WTC11 (cell line): ENCODE measurements around the gene CDKL5. TPM values are rescaled to one million over a fixed set of nuclear protein-coding genes. Genes with fewer than 3 reads are reported as not detected.

Source experiments
- ATAC-seq: fragments of 200-7000 bp; cut with Tn5 transposase; 2 replicates; pipeline ENCODE4 v1.10.0; 2021; ENCODE audit warnings: mild to moderate bottlenecking, moderate library complexity
- CTCF ChIA-PET: fragments of 300-600 bp; sonication (Branson Sonifier 250); formaldehyde crosslinking; loops from one replicate; lab custom pipeline; 2021; ENCODE audit warnings: antibody characterized with exemption; lab: Charles Lee
- POLR2A ChIA-PET: fragments of 350-600 bp; sonication (Branson Sonifier 250); formaldehyde crosslinking; loops from one replicate; lab custom pipeline; 2021; ENCODE audit warnings: antibody characterized with exemption; lab: Charles Lee
- DNase-seq: peaks from one replicate; pipeline ENCODE4 v3.0.0; 2021; ENCODE audit warnings: low spot score
- H3K27ac Mint-ChIP-seq: 2 replicates; pipeline ENCODE4 v1.8.0; 2021; ENCODE audit warnings: mixed read lengths
- H3K27me3 Mint-ChIP-seq: 2 replicates; pipeline ENCODE4 v1.8.0; 2021; ENCODE audit warnings: low read depth, mild to moderate bottlenecking, moderate library complexity, mixed read lengths
- H3K36me3 Mint-ChIP-seq: 2 replicates; pipeline ENCODE4 v1.8.0; 2021; ENCODE audit warnings: mixed read lengths
- H3K4me1 Mint-ChIP-seq: 2 replicates; pipeline ENCODE4 v1.8.0; 2022; ENCODE audit warnings: mixed read lengths
- H3K4me3 Mint-ChIP-seq: 2 replicates; pipeline ENCODE4 v1.8.0; 2021; ENCODE audit warnings: mild to moderate bottlenecking, moderate library complexity, mixed read lengths
- H3K9me3 Mint-ChIP-seq: 2 replicates; pipeline ENCODE4 v1.8.0; 2021; ENCODE audit warnings: mixed read lengths
- CREM ChIP-seq: sonication (generic); formaldehyde crosslinking; IDR thresholded peaks from 2 replicates; pipeline ENCODE4 v1.8.1; 2022; ENCODE audit warnings: mild to moderate bottlenecking, missing genetic modification reagents, moderate library complexity
- FOXK1 ChIP-seq: sonication (generic); formaldehyde crosslinking; IDR thresholded peaks from 2 replicates; pipeline ENCODE4 v1.8.0; 2022; ENCODE audit warnings: mild to moderate bottlenecking, moderate library complexity, missing genetic modification reagents
- GABPB1 ChIP-seq: sonication (generic); formaldehyde crosslinking; IDR thresholded peaks from 2 replicates; pipeline ENCODE4 v1.8.1; 2023; ENCODE audit warnings: mild to moderate bottlenecking, missing genetic modification reagents
- HMGA2 ChIP-seq: fragments of 250-450 bp; sonication (Bioruptor Pico); IDR thresholded peaks from 2 replicates; pipeline ENCODE4 v1.4.0; 2021; ENCODE audit warnings: mild to moderate bottlenecking, moderate library complexity
- JAZF1 ChIP-seq: fragments of 250-450 bp; sonication (Bioruptor Pico); IDR thresholded peaks from 2 replicates; pipeline ENCODE4 v1.9.0; 2021; ENCODE audit warnings: moderate library complexity, mild to moderate bottlenecking, inconsistent platforms
- NR1H2 ChIP-seq: sonication (generic); formaldehyde crosslinking; IDR thresholded peaks from 2 replicates; pipeline ENCODE4 v1.9.0; 2021; ENCODE audit warnings: mild to moderate bottlenecking, moderate library complexity, missing genetic modification reagents
- NR2C2 ChIP-seq: sonication (generic); formaldehyde crosslinking; IDR thresholded peaks from 2 replicates; pipeline ENCODE4 v1.8.0; 2022; ENCODE audit warnings: mild to moderate bottlenecking, missing genetic modification reagents
- SMAD4 ChIP-seq: sonication (generic); formaldehyde crosslinking; IDR thresholded peaks from 2 replicates; pipeline ENCODE4 v1.8.0; 2022; ENCODE audit warnings: mild to moderate bottlenecking, missing genetic modification reagents
- TCF7 ChIP-seq: sonication (generic); formaldehyde crosslinking; IDR thresholded peaks from 2 replicates; pipeline ENCODE4 v1.8.0; 2022; ENCODE audit warnings: mild to moderate bottlenecking, low read depth, missing genetic modification reagents, moderate library complexity
- ZBTB21 ChIP-seq: sonication (generic); formaldehyde crosslinking; IDR thresholded peaks from 2 replicates; pipeline ENCODE4 v1.8.1; 2023; ENCODE audit warnings: mild to moderate bottlenecking, missing genetic modification reagents, borderline replicate concordance
- ZNF219 ChIP-seq: sonication (generic); formaldehyde crosslinking; IDR thresholded peaks from 2 replicates; pipeline ENCODE4 v1.8.0; 2023; ENCODE audit warnings: missing genetic modification reagents, mild to moderate bottlenecking, borderline replicate concordance
- ZNF232 ChIP-seq: sonication (generic); formaldehyde crosslinking; IDR thresholded peaks from 2 replicates; pipeline ENCODE4 v1.8.0; 2022; ENCODE audit warnings: mild to moderate bottlenecking, missing genetic modification reagents
- ZNF317 ChIP-seq: sonication (generic); formaldehyde crosslinking; IDR thresholded peaks from 2 replicates; pipeline ENCODE4 v1.8.1; 2023; ENCODE audit warnings: low read depth, mild to moderate bottlenecking, moderate library complexity, missing genetic modification reagents, borderline replicate concordance
- total RNA-seq: library from RNA; stranded (reverse); gene quantifications from 3 replicates; pipeline ENCODE4 v1.2.3, GENCODE V29; 2021
- TF ChIP-seq, protein P1 (sequence below): sonication (generic); formaldehyde crosslinking; IDR thresholded peaks from 2 replicates; pipeline ENCODE4 v1.8.1; 2023; ENCODE audit warnings: mild to moderate bottlenecking, missing genetic modification reagents
- TF ChIP-seq, protein P2 (sequence below): sonication (generic); formaldehyde crosslinking; IDR thresholded peaks from 2 replicates; pipeline ENCODE4 v1.8.1; 2023; ENCODE audit warnings: mild to moderate bottlenecking, moderate library complexity, missing genetic modification reagents
- TF ChIP-seq, protein P3 (sequence below): fragments of 250-450 bp; sonication (Bioruptor Pico); IDR thresholded peaks from 2 replicates; pipeline ENCODE4 v1.8.0; 2021; ENCODE audit warnings: mild to moderate bottlenecking
- TF ChIP-seq, protein P4 (sequence below): sonication (generic); formaldehyde crosslinking; IDR thresholded peaks from 2 replicates; pipeline ENCODE4 v1.8.0; 2022; ENCODE audit warnings: mild to moderate bottlenecking, missing genetic modification reagents
- TF ChIP-seq, protein P5 (sequence below): sonication (generic); formaldehyde crosslinking; IDR thresholded peaks from 2 replicates; pipeline ENCODE4 v1.8.0; 2023; ENCODE audit warnings: missing genetic modification reagents, mild to moderate bottlenecking, borderline replicate concordance
- TF ChIP-seq, protein P6 (sequence below): sonication (generic); formaldehyde crosslinking; IDR thresholded peaks from 2 replicates; pipeline ENCODE4 v1.8.0; 2022; ENCODE audit warnings: mild to moderate bottlenecking, missing genetic modification reagents
- TF ChIP-seq, protein P7 (sequence below): sonication (generic); formaldehyde crosslinking; IDR thresholded peaks from 2 replicates; pipeline ENCODE4 v1.8.1; 2023; ENCODE audit warnings: mild to moderate bottlenecking, missing genetic modification reagents
- TF ChIP-seq, protein P8 (sequence below): sonication (generic); formaldehyde crosslinking; IDR thresholded peaks from 2 replicates; pipeline ENCODE4 v1.8.1; 2022; ENCODE audit warnings: mild to moderate bottlenecking, missing genetic modification reagents, moderate library complexity, borderline replicate concordance

The CDKL5 gene
- total RNA-seq, 1 experiment from 2014 or later, result 13.6 TPM

DNA sequence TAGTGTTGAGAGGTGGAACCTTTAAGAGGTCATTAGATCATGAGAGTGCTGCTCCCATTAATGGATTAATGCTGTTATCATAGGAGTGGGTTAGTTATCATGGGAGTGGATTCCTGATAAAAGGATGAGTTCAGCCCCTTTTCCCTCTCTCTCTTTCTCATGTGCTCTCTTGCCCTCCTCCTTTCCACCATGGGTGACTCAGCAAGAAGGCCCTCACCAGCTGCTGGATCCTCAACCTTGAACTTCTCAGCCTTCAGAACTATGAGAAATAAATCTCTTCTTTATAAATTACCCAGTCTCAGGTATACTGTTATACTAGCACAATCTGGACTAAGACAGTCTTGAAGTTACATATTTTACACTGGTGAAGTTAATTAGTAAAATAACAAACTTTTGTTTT, 10.0 kb upstream of the CDKL5 start (continued):
- no peak for TF ChIP-seq JAZF1 (CRISPR knock-in tag)
- TF ChIP-seq NR1H2 (CRISPR knock-in tag), result no peak
- no peak for TF ChIP-seq ZNF317 (CRISPR knock-in tag)
- TF ChIP-seq, protein P1, sequence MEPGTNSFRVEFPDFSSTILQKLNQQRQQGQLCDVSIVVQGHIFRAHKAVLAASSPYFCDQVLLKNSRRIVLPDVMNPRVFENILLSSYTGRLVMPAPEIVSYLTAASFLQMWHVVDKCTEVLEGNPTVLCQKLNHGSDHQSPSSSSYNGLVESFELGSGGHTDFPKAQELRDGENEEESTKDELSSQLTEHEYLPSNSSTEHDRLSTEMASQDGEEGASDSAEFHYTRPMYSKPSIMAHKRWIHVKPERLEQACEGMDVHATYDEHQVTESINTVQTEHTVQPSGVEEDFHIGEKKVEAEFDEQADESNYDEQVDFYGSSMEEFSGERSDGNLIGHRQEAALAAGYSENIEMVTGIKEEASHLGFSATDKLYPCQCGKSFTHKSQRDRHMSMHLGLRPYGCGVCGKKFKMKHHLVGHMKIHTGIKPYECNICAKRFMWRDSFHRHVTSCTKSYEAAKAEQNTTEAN, result no peak
- TF ChIP-seq TCF7, result no peak
- TF ChIP-seq, protein P2, sequence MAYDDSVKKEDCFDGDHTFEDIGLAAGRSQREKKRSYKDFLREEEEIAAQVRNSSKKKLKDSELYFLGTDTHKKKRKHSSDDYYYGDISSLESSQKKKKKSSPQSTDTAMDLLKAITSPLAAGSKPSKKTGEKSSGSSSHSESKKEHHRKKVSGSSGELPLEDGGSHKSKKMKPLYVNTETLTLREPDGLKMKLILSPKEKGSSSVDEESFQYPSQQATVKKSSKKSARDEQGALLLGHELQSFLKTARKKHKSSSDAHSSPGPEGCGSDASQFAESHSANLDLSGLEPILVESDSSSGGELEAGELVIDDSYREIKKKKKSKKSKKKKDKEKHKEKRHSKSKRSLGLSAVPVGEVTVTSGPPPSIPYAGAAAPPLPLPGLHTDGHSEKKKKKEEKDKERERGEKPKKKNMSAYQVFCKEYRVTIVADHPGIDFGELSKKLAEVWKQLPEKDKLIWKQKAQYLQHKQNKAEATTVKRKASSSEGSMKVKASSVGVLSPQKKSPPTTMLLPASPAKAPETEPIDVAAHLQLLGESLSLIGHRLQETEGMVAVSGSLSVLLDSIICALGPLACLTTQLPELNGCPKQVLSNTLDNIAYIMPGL, result no peak
- no peak for TF ChIP-seq ZNF219
- TF ChIP-seq, protein P3, sequence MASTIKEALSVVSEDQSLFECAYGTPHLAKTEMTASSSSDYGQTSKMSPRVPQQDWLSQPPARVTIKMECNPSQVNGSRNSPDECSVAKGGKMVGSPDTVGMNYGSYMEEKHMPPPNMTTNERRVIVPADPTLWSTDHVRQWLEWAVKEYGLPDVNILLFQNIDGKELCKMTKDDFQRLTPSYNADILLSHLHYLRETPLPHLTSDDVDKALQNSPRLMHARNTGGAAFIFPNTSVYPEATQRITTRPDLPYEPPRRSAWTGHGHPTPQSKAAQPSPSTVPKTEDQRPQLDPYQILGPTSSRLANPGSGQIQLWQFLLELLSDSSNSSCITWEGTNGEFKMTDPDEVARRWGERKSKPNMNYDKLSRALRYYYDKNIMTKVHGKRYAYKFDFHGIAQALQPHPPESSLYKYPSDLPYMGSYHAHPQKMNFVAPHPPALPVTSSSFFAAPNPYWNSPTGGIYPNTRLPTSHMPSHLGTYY (CRISPR knock-in tag), result no peak
- TF ChIP-seq ZBTB21 (CRISPR knock-in tag), result no peak
- TF ChIP-seq GABPB1 (CRISPR knock-in tag), result no peak
- no peak for TF ChIP-seq ZNF232
- TF ChIP-seq FOXK1 (CRISPR knock-in tag), result no peak
- TF ChIP-seq, protein P4, sequence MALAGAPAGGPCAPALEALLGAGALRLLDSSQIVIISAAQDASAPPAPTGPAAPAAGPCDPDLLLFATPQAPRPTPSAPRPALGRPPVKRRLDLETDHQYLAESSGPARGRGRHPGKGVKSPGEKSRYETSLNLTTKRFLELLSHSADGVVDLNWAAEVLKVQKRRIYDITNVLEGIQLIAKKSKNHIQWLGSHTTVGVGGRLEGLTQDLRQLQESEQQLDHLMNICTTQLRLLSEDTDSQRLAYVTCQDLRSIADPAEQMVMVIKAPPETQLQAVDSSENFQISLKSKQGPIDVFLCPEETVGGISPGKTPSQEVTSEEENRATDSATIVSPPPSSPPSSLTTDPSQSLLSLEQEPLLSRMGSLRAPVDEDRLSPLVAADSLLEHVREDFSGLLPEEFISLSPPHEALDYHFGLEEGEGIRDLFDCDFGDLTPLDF, result no peak
- TF ChIP-seq NR2C2 (CRISPR knock-in tag), result no peak
- TF ChIP-seq, all 79 proteins: peak for 0

DNA sequence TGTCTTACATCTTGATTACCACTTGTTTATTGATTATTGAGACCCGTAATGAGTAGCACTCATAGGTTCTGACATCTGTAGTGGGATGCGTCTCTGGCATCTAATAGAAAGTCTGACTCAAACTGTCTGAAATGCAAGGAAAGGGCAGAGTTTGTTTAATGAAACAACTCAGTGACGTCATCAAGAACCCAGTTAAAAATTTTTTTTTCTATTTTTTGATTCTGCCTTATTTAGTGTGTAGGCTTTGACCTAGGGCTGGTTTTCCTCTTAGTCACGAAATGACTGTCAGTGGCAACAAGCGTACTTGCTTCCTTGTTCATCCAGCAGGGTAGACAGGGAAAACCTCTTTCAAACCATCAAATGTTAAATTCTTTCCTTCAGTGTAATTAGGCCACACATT, 3.1 kb upstream of the CDKL5 start:
- ATAC-seq (no peak), DNase-seq (no peak)
- CTCF ChIA-PET, result interaction anchor here (0.6 kb wide), 1 partner anchor 32 kb away, joined by 3 read pairs; no protein-coding TSS in a partner anchor
- peaks cover 12% of the 10 kb centered on the region for H3K4me1 Mint-ChIP-seq
- H3K9me3 Mint-ChIP-seq, result no peaks in the 10 kb centered on the region
- no peaks in the 10 kb centered on the region for H3K36me3 Mint-ChIP-seq
- POLR2A ChIA-PET, result no interaction called here
- no peak overlapping the region for H3K4me3 Mint-ChIP-seq
- no peaks in the 10 kb centered on the region; the same call in 1 of the 2 replicates for H3K27me3 Mint-ChIP-seq
- H3K27ac Mint-ChIP-seq, result no peak overlapping the region
- TF ChIP-seq, protein P5, sequence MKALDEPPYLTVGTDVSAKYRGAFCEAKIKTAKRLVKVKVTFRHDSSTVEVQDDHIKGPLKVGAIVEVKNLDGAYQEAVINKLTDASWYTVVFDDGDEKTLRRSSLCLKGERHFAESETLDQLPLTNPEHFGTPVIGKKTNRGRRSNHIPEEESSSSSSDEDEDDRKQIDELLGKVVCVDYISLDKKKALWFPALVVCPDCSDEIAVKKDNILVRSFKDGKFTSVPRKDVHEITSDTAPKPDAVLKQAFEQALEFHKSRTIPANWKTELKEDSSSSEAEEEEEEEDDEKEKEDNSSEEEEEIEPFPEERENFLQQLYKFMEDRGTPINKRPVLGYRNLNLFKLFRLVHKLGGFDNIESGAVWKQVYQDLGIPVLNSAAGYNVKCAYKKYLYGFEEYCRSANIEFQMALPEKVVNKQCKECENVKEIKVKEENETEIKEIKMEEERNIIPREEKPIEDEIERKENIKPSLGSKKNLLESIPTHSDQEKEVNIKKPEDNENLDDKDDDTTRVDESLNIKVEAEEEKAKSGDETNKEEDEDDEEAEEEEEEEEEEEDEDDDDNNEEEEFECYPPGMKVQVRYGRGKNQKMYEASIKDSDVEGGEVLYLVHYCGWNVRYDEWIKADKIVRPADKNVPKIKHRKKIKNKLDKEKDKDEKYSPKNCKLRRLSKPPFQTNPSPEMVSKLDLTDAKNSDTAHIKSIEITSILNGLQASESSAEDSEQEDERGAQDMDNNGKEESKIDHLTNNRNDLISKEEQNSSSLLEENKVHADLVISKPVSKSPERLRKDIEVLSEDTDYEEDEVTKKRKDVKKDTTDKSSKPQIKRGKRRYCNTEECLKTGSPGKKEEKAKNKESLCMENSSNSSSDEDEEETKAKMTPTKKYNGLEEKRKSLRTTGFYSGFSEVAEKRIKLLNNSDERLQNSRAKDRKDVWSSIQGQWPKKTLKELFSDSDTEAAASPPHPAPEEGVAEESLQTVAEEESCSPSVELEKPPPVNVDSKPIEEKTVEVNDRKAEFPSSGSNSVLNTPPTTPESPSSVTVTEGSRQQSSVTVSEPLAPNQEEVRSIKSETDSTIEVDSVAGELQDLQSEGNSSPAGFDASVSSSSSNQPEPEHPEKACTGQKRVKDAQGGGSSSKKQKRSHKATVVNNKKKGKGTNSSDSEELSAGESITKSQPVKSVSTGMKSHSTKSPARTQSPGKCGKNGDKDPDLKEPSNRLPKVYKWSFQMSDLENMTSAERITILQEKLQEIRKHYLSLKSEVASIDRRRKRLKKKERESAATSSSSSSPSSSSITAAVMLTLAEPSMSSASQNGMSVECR (CRISPR knock-in tag), result no peak
- TF ChIP-seq, protein P6, sequence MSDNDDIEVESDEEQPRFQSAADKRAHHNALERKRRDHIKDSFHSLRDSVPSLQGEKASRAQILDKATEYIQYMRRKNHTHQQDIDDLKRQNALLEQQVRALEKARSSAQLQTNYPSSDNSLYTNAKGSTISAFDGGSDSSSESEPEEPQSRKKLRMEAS, result no peak
- no peak for TF ChIP-seq CREM (CRISPR knock-in tag)
- TF ChIP-seq SMAD4 (CRISPR knock-in tag), result no peak
- TF ChIP-seq, protein P7, sequence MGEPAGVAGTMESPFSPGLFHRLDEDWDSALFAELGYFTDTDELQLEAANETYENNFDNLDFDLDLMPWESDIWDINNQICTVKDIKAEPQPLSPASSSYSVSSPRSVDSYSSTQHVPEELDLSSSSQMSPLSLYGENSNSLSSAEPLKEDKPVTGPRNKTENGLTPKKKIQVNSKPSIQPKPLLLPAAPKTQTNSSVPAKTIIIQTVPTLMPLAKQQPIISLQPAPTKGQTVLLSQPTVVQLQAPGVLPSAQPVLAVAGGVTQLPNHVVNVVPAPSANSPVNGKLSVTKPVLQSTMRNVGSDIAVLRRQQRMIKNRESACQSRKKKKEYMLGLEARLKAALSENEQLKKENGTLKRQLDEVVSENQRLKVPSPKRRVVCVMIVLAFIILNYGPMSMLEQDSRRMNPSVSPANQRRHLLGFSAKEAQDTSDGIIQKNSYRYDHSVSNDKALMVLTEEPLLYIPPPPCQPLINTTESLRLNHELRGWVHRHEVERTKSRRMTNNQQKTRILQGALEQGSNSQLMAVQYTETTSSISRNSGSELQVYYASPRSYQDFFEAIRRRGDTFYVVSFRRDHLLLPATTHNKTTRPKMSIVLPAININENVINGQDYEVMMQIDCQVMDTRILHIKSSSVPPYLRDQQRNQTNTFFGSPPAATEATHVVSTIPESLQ (CRISPR knock-in tag), result no peak
- TF ChIP-seq, protein P8, sequence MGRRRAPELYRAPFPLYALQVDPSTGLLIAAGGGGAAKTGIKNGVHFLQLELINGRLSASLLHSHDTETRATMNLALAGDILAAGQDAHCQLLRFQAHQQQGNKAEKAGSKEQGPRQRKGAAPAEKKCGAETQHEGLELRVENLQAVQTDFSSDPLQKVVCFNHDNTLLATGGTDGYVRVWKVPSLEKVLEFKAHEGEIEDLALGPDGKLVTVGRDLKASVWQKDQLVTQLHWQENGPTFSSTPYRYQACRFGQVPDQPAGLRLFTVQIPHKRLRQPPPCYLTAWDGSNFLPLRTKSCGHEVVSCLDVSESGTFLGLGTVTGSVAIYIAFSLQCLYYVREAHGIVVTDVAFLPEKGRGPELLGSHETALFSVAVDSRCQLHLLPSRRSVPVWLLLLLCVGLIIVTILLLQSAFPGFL (CRISPR knock-in tag), result no peak
- no peak for TF ChIP-seq HMGA2 (CRISPR knock-in tag)
- TF ChIP-seq, protein P1, result no peak
- TF ChIP-seq, protein P3 (CRISPR knock-in tag), result no peak
